Lung (tissue), 12 donors: ENCODE measurements around the gene NDUFA13. TPM values are rescaled to one million over a fixed set of nuclear protein-coding genes. Genes with fewer than 3 reads are reported as not detected.
A peak's percentile ranks its signal among the peaks of the same experiment; 100 is the strongest.

ENCODE experiments used
- ATAC-seq: fragments of 200-7000 bp; cut with Tn5 transposase; one replicate; pipeline ENCODE4 v1.9.1; 2020; ENCODE audit warnings: moderate number of reproducible peaks; ENCODE audit not compliant: insufficient read depth, low FRiP score
- DNase-seq, 3 donors: peaks; one replicate each; pipeline ENCODE4 v3.0.0-alpha.2; 2013 to 2017
- H3K27ac ChIP-seq, 2 donors: one replicate each; pipeline ENCODE4 v1.5.1; 2013; ENCODE audit warnings: mild to moderate bottlenecking in 2 of 2, moderate library complexity in 2 of 2, control low read depth in 1 of 2, inconsistent platforms in 1 of 2, low read depth in 1 of 2, low read length in 1 of 2
- H3K27me3 ChIP-seq, 3 donors: one replicate each; pipeline ENCODE4 v1.5.1; 2013; ENCODE audit warnings: low read length in 2 of 3; ENCODE audit not compliant: control insufficient read depth in 3 of 3, insufficient read depth in 3 of 3
- H3K36me3 ChIP-seq, 4 donors: one replicate each; pipeline ENCODE4 v1.5.1; 2013; ENCODE audit warnings: low read length in 4 of 4, mild to moderate bottlenecking in 1 of 4, moderate library complexity in 1 of 4; ENCODE audit not compliant: control insufficient read depth in 4 of 4, insufficient read depth in 4 of 4
- H3K4me1 ChIP-seq, 5 donors: one replicate each; pipeline ENCODE4 v1.5.1; 2013; ENCODE audit warnings: low read length in 5 of 5, mild to moderate bottlenecking in 2 of 5, moderate library complexity in 1 of 5; ENCODE audit not compliant: control insufficient read depth in 5 of 5, insufficient read depth in 5 of 5
- H3K4me3 ChIP-seq: one replicate; pipeline ENCODE4 v1.5.1; 2013; ENCODE audit warnings: mild to moderate bottlenecking, control low read depth, moderate library complexity
- H3K9ac ChIP-seq, 2 donors: one replicate each; pipeline ENCODE4 v1.5.1; 2013; ENCODE audit warnings: low read length in 2 of 2, control low read depth in 1 of 2; ENCODE audit not compliant: insufficient read depth in 1 of 2
- H3K9me3 ChIP-seq, 4 donors: one replicate each; pipeline ENCODE4 v1.5.1; 2013; ENCODE audit warnings: low read length in 3 of 4, mild to moderate bottlenecking in 1 of 4, moderate library complexity in 1 of 4; ENCODE audit not compliant: control insufficient read depth in 4 of 4, insufficient read depth in 3 of 4
- CTCF ChIP-seq: IDR thresholded peaks from 2 replicates; pipeline ENCODE4 v1.5.1; 2012; ENCODE audit warnings: mild to moderate bottlenecking; ENCODE audit errors: control extremely low read depth, extremely low read depth
- WGBS, 2 donors: extraction: QIAGEN DNeasy Blood & Tissue Kit; methylation state at CpG; one replicate each; pipeline ENCODE4 v1.1.7; 2013; 5-methylcytosine and 5-hydroxymethylcytosine counted together
- polyA plus RNA-seq, 2 donors: library from polyadenylated mRNA; stranded (reverse); fragments of 200-250 nt; gene quantifications; one replicate each; pipeline ENCODE4 v1.2.1, GENCODE V29; 2013
- total RNA-seq, 2 donors: library from RNA; depleted of rRNA in 1 of 2; stranded (reverse); fragments of >200 nt in 1 of 2; gene quantifications; one replicate each; pipeline ENCODE4 v1.2.1, GENCODE V29; 2014 to 2021
- donor health status: control.
- donor health status: control.
- donor health status: Bipolar disorder and iron deficiency.
- donor health status: healthy.
- donor health status: DM: yes; HTN: yes; CAD: no.

NDUFA13 gene
- total and polyA plus RNA-seq, 4 donors, result 63.7 to 360 (median 311) TPM

- Histone ChIP-seq H3K27me3 (no peaks in the 10 kb centered on the region), H3K9me3 (no peaks in the 10 kb centered on the region), H3K27ac (no peak overlapping the region), H3K9ac (no peak overlapping the region), H3K4me1 (peaks cover 0 to 4% (median 0%) of the 10 kb centered on the region in 5 donors), H3K36me3 (peaks cover 0 to 32% (median 4%) of the 10 kb centered on the region in 4 donors), H3K4me3 (no peak overlapping the region)
- ATAC-seq, result no peak
- no peak for DNase-seq
- WGBS, 2 donors, result 94 to 96% methylated on average over 27 of the region's 27 CpGs
- TF ChIP-seq CTCF, result no peak
Observed at GRCh38 chr19:19527674-19528625, 11.9 kb downstream of the NDUFA13 start.

- no peak within 1 kb of the TSS for H3K27ac ChIP-seq
- ATAC-seq (no peak), DNase-seq (peak; percentile 46 to 63 (median 49))
- H3K9me3 ChIP-seq, result no peaks in the 10 kb centered on the region
- H3K27me3 ChIP-seq, result no peaks in the 10 kb centered on the region
- TF ChIP-seq CTCF, result no peak
- H3K4me1 ChIP-seq, result peaks cover 0 to 4% (median 0%) of the 10 kb centered on the region in 5 donors
- H3K36me3 ChIP-seq, result peaks cover 0 to 30% (median 4%) of the 10 kb centered on the region in 4 donors
- H3K4me3 ChIP-seq, result no peak within 1 kb of the TSS
- 70 to 74% methylated on average over 49 to 50 of the region's 50 CpGs for WGBS, 2 donors
- H3K9ac ChIP-seq, result no peak within 1 kb of the TSS
Observed at GRCh38 chr19:19528721-19529490, 12.9 kb downstream of the NDUFA13 start, which contains the start of gene YJEFN3. Gene YJEFN3, plus strand, starts transcription at chr19:19528911. Its CDS starts 22 bp downstream, at chr19:19528933.

GRCh38 chr19:19529783-19530422 lies 13.9 kb downstream of the NDUFA13 start:
- Histone ChIP-seq H3K36me3 (peaks cover 0 to 28% (median 2%) of the 10 kb centered on the region in 4 donors), H3K9ac (no peak overlapping the region), H3K4me3 (no peak overlapping the region), H3K4me1 (peaks cover 0 to 4% (median 0%) of the 10 kb centered on the region in 5 donors), H3K27me3 (no peaks in the 10 kb centered on the region), H3K9me3 (no peaks in the 10 kb centered on the region), H3K27ac (no peak overlapping the region)
- ATAC-seq (no peak), DNase-seq (no peak)
- 79 to 81% methylated on average over 11 of the region's 11 CpGs for WGBS, 2 donors
- no peak for TF ChIP-seq CTCF
